Breast epithelium (tissue), 4 donors: ENCODE results near the gene EFNA2. TPM values are rescaled to one million over a fixed set of nuclear protein-coding genes. Genes with fewer than 3 reads are reported as not detected.

ENCODE experiments used
- DNase-seq, 2 donors: peaks; one replicate each; pipeline ENCODE4 v3.0.0-alpha.2; 2019; ENCODE audit warnings: low spot score in 2 of 2
- H3K27ac ChIP-seq, 2 donors: fragments of 200-600 bp; sonication (generic) in 1 of 2; one replicate each; pipeline ENCODE4 v1.5.1; 2016 to 2019; ENCODE audit warnings: mild to moderate bottlenecking in 1 of 2
- H3K27me3 ChIP-seq, 2 donors: fragments of 200-600 bp; sonication (generic) in 1 of 2; one replicate each; pipeline versions ENCODE4 v1.5.1 to v1.6.0; 2017 to 2019; ENCODE audit warnings: control low read depth in 1 of 2, mild to moderate bottlenecking in 1 of 2
- H3K36me3 ChIP-seq: fragments of 200-600 bp; one replicate; pipeline ENCODE4 v1.5.1; 2019
- H3K4me1 ChIP-seq, 2 donors: fragments of 200-600 bp; sonication (generic); one replicate each; pipeline ENCODE4 v1.5.1; 2016 to 2019; ENCODE audit warnings: control low read depth in 1 of 2
- H3K4me3 ChIP-seq, 3 donors: fragments of 200-600 bp; sonication (generic); 1 replicate in 2 of 3; 2 replicates in 1 of 3; pipeline ENCODE4 v1.5.1; 2016 to 2019; ENCODE audit warnings: mild to moderate bottlenecking in 3 of 3, moderate library complexity in 2 of 3
- H3K9me3 ChIP-seq, 2 donors: fragments of 200-600 bp; sonication (generic) in 1 of 2; one replicate each; pipeline ENCODE4 v1.5.1; 2016 to 2019; ENCODE audit warnings: control low read depth in 1 of 2
- CTCF ChIP-seq, 3 donors: fragments of 450-650 bp; IDR thresholded peaks; one replicate each; pipeline ENCODE4 v1.5.1; 2016 to 2017; ENCODE audit warnings: antibody characterized with exemption in 3 of 3, mild to moderate bottlenecking in 3 of 3, moderate library complexity in 3 of 3
- POLR2A ChIP-seq: fragments of 450-650 bp; IDR thresholded peaks from one replicate; pipeline ENCODE4 v1.6.1; 2016; ENCODE audit warnings: antibody characterized with exemption, mild to moderate bottlenecking, moderate library complexity
- POLR2AphosphoS5 ChIP-seq, 3 donors: sonication (generic); formaldehyde crosslinking; IDR thresholded peaks; one replicate each; pipeline ENCODE4 v1.6.1; 2017; ENCODE audit warnings: antibody characterized with exemption in 3 of 3
- intact Hi-C: fragments of 100-400 bp; cut with DNase I; formaldehyde crosslinking; loops from one replicate; pipeline ENCODE4 v1.15.1; 2023; ENCODE audit warnings: low total_unique reads
- total RNA-seq, 3 donors: library from RNA; depleted of rRNA; stranded (reverse); fragments of >200 nt; gene quantifications; one replicate each; pipeline ENCODE4 v1.1.0, GENCODE V29; 2016

The EFNA2 gene
- total RNA-seq, 3 donors from 2014 or later, result 0.66 TPM; not detected in 2

- Histone ChIP-seq H3K36me3 (peaks cover 5% of the 10 kb centered on the region), H3K27me3 (no peaks in the 10 kb centered on the region), H3K4me3 (peak within 1 kb of the TSS; percentile 64 to 80 (median 78)), H3K9me3 (no peaks in the 10 kb centered on the region), H3K4me1 (peaks cover 42 to 65% of the 10 kb centered on the region in 2 donors), H3K27ac (peak within 1 kb of the TSS; percentile 99 to 100)
- intact Hi-C loops, result no loop called here
- peak; percentile 100 for DNase-seq
- TF ChIP-seq CTCF (IDR thresholded peaks at IDR 0.05) (peak in 1 of 3 donors; percentile 56), POLR2AphosphoS5 (IDR thresholded peaks at IDR 0.05) (peak; percentile 99), POLR2A (peak; percentile 97)
These were observed 16.6 kb upstream of the EFNA2 start, which contains the start of gene CIRBP for GRCh38 chr19:1269065-1269477. Gene CIRBP (plus strand): TSS chr19:1269332. CDS start chr19:1270934, 1,602 bp downstream.

DNA sequence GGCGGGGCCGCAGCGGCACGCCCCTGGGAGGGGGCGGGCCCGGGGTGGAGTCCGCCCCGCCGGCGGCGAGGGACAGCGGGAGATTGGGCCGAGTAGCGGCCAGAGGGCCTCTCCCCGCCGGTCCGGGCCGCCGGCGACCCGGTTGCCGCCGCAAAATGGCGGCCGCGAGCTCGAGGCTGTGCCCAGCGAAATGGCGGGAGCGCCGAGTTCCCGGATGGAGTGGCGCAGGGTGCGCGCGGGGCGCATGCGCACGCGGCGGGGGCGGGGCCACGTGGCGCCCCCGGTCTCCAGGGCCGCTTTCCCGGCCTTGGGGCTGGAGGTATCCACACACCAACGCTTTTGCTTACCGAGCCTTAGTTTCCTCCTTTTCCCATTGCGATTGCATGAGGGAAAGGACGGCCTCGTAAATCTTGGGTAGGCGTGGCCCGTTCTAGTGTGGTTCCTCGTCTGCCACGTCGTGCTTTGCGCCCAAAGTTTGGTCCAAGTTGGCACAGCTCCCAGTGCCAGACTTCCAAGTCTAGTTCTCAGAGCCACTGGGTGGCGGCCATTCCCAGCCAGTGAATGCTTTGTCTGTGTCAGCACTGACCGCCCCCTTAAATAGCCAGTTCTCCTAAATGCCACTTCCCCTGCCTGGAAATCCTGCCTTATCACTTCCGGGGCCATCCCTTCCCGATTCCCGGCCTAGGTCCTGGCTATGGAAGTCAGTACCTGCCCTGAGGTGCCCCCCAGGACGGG is 16.0 kb upstream of the EFNA2 start:
- Histone ChIP-seq H3K4me1 (peaks cover 48 to 71% of the 10 kb centered on the region in 2 donors), H3K27ac (peak overlapping the region; percentile 99 to 100), H3K27me3 (no peaks in the 10 kb centered on the region), H3K9me3 (no peaks in the 10 kb centered on the region), H3K4me3 (peak overlapping the region; percentile 64 to 80 (median 78)), H3K36me3 (peaks cover 5% of the 10 kb centered on the region)
- peak; percentile 83 to 86 for DNase-seq
- TF ChIP-seq CTCF (IDR thresholded peaks at IDR 0.05) (peak in 1 of 3 donors; percentile 14), POLR2A (peak; percentile 15), POLR2AphosphoS5 (IDR thresholded peaks at IDR 0.05) (peak; percentile 24 to 86 (median 62))
- intact Hi-C loops, result loop anchor here (10.0 kb wide), 2 partner anchors 135 to 175 kb away; partner anchors contain the start of genes DAZAP1 and GAMT

GRCh38 chr19:1270213-1270853 is 15.3 kb upstream of the EFNA2 start:
- Histone ChIP-seq H3K36me3 (peaks cover 5% of the 10 kb centered on the region), H3K4me3 (peak overlapping the region; percentile 64 to 80 (median 78)), H3K27ac (peak overlapping the region; percentile 99 to 100), H3K9me3 (no peaks in the 10 kb centered on the region), H3K27me3 (no peaks in the 10 kb centered on the region), H3K4me1 (peaks cover 53 to 74% of the 10 kb centered on the region in 2 donors)
- TF ChIP-seq CTCF (IDR thresholded peaks at IDR 0.05) (no peak), POLR2AphosphoS5 (IDR thresholded peaks at IDR 0.05) (no peak), POLR2A (no peak)
- DNase-seq, result no peak
- intact Hi-C loops, result loop anchor here (10.0 kb wide), 2 partner anchors 134 to 174 kb away; partner anchors contain the start of genes DAZAP1 and GAMT

GRCh38 chr19:1270854-1271527 is 14.7 kb upstream of the EFNA2 start:
- intact Hi-C loops, result loop anchor here (10.0 kb wide), 2 partner anchors 134 to 174 kb away; partner anchors contain the start of genes DAZAP1 and GAMT
- H3K27me3 ChIP-seq, result no peaks in the 10 kb centered on the region
- DNase-seq, result no peak
- peaks cover 48 to 68% of the 10 kb centered on the region in 2 donors for H3K4me1 ChIP-seq
- peak overlapping the region; percentile 99 to 100 for H3K27ac ChIP-seq
- H3K36me3 ChIP-seq, result peaks cover 5% of the 10 kb centered on the region
- peak overlapping the region; percentile 64 to 80 (median 78) for H3K4me3 ChIP-seq
- TF ChIP-seq CTCF (IDR thresholded peaks at IDR 0.05) (no peak), POLR2A (no peak), POLR2AphosphoS5 (IDR thresholded peaks at IDR 0.05) (no peak)
- no peaks in the 10 kb centered on the region for H3K9me3 ChIP-seq
